DMS53 (cell line): Measurements from ENCODE around the gene SLC25A48.
"Not testable (repeated sequence)": the region's sequence is repeated elsewhere in the genome, so short reads cannot be mapped to it uniquely, and the experiment has no call there.

ENCODE experiments used
- DNase-seq: peaks from one replicate; lab custom pipeline; 2025; lab: John Stamatoyannopoulos, UW

Gene SLC25A48

DNA sequence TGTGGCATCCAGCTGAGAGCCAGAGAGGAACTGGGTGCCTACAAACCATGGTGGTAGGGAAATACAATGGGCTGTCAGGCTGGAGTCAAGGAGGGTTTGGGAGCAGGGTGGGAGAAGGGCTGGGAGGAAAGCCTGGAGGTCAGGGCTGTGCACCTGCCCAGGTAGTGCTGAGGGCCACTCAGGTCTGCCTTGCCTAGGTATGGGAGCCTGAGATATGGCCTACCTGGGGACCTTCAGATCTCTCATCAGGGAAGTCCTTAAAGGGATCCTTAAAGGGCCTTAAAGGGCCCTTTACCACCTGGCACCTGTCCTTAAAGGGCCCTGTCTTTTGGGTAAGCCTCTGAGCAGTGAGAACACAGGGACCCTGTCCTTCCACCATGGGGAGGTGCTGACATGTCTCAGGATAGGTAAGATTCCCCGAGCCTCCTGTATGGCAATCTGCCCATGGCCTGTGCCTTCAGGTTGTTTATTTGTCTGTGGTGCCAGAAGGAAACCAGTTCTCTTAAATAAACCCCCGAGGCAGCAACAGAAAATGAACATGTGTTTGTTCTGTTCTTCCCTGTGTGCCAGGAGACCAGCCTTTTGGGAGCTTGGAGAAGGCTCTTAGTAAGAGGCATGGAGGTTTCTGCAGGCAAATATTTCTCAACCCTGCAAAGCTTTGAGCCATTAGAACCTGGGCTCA lies 23.3 kb downstream of the SLC25A48 start:
- DNase-seq = no peak

DNA sequence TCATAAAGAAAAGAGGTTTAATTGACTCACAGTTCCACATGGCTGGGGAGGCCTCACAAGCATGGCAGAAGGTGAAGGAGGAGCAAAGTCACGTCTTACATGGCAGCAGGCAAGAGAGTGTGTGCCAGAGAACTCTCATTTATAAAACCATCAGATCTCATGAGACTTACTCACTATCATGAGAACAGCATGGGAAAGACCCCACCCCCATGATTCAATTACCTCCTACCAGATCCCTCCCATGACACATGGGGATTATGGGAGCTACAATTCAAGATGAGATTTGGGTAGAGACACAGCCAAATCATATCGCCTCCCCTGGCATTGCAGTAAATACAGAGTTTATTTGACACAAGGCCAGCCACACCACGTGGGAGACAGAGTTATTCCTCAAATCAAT lies 24.7 kb downstream of the SLC25A48 start:
- not testable (repeated sequence) for DNase-seq

DNA sequence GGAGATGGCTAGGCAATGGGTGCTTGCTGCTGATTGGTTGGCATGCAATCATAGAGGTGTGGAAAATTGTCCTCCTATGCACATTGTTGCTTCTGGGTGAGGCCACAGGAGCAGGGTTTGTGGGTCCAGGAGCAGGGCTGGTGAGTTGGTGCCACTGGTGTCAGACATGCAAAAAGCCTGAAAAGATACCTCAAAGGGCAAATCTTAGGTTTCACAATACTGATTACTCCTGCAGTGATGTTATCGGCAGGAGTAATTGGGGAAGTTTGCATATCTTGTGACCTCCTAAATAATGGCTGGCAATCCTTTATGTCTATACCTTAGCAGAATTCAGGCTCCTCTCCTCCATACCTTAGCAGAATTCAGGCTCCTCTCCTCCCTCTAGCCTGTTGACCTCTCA lies 25.2 kb downstream of the SLC25A48 start:
- no peak for DNase-seq

DNA sequence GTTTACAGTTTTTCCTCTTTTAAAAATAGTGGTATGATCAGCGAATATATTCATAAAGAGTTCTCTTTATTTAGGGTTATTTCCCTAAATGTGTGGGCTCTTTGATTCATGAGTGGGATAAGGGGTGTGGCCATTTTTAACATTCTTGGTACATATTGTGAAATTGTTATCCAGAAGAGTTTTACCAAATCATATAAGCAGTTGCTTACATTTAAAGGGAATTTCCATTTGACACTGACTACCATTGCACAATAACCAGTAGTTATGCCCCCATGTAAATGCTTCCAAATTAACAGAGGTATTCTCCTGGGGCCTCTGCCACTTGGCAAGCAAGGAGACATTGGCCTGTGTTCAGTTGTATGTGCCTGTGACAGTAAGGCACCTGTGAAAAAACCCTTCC lies 27.2 kb downstream of the SLC25A48 start:
- DNase-seq = no peak

DNA sequence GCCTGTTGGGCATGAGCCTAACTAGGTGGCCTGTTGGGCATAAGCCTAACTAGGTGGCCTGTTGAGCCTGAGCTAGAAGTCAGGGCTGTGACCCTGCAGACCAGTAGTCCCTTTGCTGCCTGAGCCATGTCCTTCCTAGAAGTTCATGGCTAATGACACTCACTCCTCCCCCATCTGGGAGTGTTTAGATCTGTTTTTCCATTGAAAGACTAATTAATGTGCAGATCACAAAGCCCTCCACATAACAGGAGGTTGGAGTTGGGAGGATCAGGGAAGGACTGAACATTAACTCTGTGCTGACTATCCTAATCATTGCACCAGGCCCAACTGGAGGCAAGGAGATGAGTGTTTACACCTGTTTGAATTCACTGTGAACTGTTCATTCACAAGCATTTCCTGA lies 27.6 kb downstream of the SLC25A48 start:
- no peak for DNase-seq

DNA sequence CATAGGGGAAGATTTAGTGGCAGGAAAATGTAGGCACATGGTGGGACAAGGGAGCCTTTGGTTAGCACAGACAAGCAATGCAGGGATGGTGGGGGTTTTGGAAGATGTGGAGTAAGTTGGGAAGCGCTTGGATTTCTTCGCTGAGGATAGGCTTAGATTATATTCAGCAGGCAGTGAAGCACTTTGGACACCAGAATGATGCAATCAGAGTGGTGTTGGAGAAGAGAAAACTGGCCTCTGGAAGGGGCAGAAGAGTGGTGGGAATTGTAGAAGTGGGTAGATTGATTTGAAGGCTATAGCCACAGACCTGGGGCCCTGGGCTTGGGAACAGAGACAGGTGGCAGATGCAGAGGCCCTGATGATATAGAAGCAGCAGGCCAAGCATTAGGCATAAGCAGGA lies 28.3 kb downstream of the SLC25A48 start:
- no peak for DNase-seq

DNA sequence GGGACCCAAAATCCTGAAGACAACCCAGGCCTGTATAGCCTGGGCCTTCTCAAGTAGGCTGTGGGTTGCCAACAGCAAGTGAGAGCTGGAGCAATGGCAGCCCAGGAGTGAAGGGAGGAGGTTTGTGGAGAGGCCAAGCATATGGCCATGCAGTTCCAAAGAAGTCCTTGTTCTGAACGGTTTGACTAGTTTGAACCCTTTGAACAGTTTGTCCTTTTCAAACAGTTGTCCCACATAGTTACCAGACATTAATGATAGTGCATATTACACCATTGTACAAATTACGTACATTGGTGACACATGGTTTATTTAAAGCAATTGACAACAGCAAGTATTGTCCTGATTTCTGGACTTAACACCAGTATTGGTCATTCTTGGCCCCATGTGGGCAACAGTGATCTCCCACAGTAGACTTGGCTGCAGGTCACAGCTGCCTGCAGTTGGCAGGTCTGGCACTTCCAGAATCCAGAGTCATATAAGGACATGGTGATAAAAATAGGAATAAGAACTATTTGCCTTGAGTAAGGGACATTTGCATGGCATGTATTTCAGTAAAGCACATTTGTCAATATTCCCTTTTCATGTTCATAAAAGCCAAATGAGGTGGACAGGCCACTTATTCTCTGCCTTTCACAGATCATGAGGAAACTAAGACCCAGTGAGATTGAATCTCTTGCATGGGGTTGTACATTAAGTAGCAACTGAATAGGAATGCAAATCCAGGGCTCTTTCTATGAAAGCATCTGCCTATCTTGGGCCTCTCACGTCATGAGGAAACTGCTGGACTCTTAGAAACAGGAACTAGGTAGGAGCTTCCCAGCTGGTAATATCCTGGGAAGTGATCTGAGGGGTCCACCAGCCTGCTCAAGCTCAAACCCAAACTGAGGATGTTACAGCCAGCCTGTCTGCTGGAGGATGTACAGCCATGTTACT lies 30.3 kb downstream of the SLC25A48 start:
- DNase-seq = no peak

DNA sequence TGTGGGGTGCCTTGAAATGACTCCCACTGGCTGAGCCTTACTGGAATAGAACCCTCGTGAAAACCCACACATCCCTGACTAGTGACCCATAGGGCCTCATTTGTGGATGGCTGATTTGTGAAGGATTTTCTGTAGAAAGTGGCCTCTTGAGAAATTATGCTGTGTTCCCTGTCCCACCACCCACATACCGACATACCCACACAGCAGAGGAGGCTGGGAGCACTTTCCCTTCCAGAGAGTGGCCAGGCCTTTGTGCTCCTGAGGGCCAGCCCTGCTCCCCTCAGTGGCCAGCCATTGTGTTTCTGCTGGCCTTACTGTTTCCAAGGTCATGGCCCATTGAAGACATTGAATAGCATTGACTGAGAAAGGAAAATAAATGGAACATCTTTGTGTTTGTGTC lies 31.6 kb downstream of the SLC25A48 start:
- DNase-seq = no peak

DNA sequence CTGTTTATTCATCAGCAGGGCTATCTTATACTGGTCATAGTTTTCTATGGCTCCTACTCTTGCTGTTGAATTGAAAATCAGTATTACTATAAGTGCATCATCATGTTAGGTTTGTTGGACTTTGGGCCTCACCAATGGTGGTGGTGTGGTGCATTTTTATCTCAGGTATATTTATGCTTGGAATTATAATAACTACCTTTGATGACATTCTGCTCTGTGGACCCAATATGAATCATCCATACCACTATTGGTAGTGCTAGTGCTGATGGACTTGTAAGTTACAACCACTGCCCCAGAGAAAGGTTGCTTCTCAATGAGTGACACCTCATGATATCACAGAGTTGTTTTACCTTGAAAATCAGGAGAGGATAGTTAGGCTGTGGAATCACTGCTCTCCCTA lies 33.1 kb downstream of the SLC25A48 start:
- DNase-seq = no peak

DNA sequence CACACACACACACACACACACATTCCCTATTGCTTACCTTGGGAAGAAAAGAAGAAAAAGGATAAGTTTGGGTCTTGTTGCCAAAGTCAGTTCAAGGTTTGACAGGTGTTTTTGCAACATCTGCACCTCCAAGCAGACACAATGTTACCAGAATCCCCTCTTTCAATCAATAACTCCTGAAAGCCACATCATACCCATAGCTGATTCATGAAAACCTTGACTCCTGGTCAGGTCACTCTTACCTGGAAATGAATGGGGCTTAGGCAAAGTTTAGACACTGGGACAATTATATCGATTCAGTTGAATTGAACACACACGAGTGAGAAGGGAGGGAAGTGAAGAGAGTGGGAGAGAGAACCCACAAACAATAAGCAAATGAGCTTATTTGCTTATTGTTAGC lies 34.2 kb downstream of the SLC25A48 start:
- no peak for DNase-seq

DNA sequence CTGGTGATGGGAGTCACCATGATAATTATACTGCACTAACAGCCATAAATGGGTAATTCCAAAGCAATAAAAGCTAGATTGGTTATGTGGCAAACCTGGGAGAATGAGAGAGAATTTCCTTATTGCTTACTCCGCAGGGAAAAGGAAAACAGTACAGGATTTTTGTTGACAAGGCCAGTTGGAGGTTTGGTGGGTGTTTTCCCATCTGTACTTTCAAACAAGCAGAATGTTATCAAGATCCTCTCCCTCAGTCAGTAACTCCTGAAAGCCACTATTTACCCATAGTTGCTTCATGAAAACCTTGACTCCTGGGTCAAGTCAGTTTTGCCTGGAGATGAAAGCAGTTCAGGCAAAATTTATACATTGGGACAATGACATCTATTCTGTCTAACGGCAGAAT lies 34.8 kb downstream of the SLC25A48 start:
- DNase-seq = no peak

DNA sequence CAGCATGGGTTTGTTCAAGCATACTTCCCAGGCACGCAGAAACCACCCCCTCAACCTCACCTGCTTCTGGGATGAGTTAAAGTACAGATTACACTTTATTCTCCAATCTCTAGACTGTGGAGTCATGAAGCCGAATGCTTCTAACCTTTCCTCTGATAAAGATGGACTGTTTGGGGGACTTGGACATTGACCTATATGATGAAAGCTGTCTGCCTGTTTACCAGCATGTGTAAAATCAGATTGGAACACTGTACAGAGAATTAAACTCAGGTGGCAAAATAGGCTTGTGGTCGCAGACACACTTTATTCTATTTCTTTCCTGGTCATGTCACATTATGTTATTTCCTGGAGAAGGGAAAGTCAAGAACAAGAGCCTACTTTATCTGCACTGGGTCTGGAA lies 35.5 kb downstream of the SLC25A48 start:
- no peak for DNase-seq

DNA sequence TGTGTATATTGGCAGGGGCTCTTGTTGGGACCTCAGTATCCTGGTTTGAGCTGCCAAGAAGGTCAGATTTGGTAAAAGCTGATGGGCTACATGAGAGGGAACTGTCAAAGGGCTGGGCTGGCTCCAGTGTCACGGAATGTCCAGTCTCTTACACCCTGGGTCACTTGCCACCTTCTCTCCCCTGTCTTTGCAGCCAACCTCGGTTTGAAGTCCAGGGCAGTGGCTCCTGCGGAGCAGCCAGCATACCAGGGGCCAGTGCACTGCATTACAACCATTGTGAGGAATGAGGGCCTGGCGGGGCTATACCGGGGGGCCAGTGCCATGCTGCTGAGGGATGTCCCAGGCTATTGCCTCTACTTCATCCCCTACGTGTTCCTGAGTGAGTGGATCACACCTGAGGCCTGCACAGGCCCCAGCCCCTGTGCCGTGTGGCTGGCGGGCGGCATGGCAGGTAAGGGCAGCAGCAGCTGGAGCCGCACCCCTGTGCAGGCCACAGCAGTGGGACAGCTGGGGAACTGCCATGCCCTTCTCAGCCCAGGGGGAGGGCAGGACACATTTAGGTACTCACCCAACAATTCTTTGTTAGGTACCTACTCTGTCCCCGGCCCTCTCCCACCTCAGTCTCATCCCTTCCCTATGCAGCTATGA lies 36.9 kb downstream of the SLC25A48 start:
- no peak for DNase-seq

DNA sequence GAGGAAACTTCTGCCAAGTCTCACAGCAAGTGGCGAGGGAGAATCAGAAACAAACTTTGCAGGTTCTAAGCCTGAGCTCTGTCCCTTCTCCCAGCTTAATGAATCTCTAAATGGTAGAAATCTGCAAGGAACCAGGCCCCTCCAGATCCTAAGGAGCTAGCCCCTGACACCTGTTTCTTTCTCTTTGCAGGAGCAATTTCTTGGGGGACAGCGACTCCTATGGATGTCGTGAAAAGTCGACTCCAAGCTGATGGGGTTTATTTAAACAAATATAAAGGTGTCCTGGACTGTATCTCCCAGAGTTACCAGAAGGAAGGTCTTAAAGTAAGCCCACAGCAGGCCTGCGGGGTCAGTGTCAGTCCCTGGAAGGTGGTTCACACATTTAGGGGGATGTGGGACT lies 39.4 kb downstream of the SLC25A48 start:
- no peak for DNase-seq

DNA sequence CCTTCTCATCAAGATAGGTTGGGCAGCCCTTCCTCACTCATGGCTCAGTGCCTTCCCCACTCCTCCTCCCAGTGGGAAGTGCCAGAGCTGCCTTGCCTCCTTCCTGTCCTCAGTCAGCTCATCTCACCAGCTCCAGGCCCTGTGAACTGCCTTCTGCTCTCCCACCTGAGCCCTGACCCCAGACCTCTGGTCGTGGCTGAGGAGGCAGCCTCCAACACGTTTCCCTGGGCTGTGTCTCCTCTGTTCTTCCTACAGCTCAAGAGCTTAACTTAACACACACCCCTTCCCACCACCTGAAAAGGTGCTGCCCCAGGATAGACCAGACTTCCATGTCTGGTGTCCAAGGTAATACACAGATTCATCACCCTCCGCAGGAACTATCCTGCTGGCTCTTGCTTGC lies 40.0 kb downstream of the SLC25A48 start:
- no peak for DNase-seq

DNA sequence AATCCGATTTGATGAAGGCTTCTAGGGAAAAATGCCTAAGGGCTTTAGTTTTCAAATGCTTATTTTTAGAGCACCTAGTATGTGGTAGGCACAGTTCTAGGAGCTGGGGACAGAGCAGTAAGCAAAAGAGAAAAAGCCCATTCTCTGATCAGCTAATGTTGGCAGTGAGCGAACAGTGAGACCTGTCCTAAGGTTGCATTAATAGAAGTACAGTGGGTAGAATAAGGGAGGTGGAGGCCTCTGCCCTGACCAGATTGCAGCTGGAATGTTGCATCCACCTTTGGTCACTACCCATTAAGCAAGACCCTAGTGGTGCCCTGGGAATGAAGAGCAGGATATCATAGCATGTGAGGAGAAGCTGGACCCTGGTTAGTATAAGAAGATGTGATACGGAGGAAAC lies 41.1 kb downstream of the SLC25A48 start:
- no peak for DNase-seq

DNA sequence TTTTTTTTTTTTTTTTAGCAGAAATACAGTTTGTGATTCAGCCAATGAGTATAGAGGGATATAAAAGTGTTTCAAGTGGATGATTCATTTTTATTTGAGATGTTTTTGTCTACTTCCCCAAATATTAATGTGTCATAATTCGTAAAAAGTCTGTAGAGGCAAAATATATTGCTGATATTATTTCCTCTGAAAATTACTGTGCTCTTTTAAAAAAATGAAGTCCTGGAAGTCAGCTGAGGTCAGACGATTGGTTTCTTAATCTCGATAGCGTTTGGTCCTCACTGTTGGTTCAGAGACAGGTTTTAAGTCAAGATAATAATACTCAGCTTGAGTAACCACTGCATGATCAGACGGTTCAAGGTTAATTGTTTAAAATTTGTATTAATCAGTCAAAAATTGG lies 41.7 kb downstream of the SLC25A48 start:
- no peak for DNase-seq

DNA sequence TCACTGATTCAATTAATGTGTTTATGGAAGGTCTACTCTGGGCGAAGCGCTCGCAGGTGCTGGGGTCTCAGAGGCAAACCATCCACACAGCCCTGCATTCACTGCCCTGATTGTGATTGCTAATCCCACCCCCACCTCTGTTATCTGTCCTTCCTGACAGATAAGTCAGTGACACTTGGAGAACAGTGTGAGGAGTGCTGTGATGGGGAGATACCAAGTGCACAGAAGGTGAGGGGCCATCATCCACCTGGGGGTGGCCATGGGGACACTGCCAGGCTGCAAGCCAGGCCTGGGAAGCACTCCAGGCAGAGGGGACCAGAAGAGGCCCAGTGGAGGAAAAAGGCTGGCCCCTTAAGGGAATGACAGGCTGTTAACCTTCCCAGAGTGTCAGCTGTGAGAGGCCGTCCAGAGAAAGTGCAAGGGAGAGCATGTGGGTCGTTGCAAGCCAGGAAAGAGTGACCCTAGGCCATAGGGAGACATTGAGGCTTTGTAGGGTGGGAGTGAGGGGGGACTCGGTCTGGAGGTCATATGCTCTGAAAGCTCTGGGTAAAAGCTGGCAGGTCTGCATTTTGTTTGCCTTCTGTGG lies 43.2 kb downstream of the SLC25A48 start:
- DNase-seq = no peak

DNA sequence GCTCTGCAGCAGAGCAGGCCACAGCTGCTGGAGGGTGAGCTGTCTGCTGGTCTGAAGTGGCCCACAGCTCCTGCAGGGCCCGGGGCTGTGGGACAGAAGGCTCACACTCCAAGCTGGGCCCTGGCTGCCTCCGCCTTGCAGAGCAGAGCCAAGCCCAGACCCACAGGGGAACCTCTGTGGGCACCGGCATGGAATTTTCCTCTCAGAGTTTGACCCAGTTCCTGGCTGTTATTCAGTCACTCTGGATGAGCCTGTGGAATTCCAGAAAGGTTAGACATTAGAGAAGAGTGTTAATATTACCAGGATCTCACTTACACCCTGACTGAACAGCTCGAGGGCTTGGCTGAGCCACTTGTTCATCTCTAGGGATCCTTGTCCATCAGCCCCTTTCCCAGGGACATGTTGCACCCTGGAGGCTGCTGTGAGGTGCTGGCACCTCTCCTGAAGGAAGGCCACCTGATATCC lies 43.7 kb downstream of the SLC25A48 start:
- DNase-seq = no peak

DNA sequence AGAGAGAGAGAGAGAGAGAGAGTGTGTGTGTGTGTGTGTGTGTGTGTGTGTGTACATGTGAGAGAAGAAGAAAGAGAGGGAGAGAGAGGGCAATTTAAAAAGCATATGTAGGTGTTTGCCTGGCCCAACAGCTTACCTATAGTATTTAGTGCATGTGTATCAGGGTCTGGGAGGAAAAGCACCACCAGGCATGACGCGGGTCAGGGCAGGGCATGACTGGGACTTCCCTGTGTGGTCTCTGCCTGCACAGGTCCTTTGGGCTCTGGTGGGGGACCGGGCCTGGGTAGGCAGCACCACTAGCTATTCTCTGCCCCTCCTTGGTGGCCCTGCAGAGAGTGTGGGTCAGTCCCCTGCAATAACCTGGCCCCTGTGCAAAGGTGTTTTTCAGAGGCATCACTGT lies 45.1 kb downstream of the SLC25A48 start:
- DNase-seq = no peak

DNA sequence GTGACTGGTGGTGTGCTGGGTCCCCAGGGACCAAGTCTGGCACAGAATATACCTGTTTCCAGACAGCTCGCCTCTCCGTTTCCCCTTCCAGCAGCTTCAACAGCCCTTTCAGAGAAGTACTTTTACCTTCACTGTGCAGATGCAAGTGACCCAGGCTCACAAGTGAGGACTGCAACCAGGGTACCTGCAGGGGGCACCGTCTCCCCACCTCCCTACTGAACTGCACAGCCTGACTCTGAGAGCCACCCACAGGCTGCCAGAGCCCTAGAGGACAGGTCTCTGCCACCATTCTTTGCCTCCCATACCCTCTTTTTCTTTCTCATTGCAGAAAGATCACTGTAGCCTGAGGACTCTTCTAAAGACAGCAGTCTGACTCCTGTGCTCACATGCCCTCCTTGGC lies 45.8 kb downstream of the SLC25A48 start:
- peak; percentile 41 for DNase-seq

DNA sequence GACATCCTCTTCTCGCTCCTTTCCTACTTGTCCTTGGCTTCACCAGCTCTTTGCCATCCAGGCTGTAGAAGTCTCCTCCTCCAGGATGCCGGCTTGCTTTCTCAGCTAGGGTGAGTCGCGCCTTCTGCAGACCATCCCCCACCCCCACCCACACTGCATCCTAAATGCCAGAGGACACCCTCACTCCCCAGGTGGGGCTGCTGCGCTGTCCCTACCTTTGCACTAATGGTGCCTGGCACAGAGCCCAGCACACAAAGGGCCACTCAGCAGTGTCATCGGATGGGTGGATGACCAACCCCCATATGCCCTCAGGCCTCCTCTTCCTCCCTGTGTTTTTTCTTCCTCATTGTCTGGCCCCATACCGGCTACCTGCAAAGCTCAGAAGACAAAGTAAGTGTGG lies 46.3 kb downstream of the SLC25A48 start:
- no peak for DNase-seq

DNA sequence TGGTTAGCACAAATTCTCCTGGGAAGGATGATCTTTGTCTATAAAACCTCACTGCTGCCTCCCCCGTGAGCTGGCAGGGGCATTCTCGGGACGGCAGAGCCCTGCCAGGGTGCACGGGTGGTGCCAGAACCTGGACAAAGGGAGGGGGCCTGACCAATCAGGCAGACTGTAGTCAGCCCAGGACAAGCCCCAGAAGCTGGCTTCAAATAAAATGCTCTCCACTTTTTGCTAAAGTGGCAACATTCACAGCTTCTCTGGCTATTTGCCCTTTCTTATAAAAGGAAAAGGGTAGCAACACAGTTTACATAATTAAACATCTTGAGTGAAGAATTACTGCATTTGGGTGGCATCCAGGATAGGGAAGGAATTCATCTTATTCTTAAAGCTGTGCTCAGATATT lies 46.8 kb downstream of the SLC25A48 start:
- no peak for DNase-seq
